HepG2 (cell line): ENCODE data around the gene TCL1A. TPM values are rescaled to one million over a fixed set of nuclear protein-coding genes. Genes with fewer than 3 reads are reported as not detected.

Experiments used
- polyA plus RNA-seq, 8 experiments: library from polyadenylated mRNA; depleted of rRNA in 3 of 8; stranded (reverse) in 7 of 8; unstranded in 1 of 8; fragments of >200 nt; fragmentation: Illumina TruSeq in 4 of 8; extraction: Trizol in 4 of 8; gene quantifications; 2 replicates each; pipeline versions ENCODE4 v1.2.1 to v1.2.3, GENCODE V29; 2011 to 2016; ENCODE audit warnings: low read depth in 4 of 8, missing spikeins in 1 of 8, mixed read lengths in 1 of 8; ENCODE audit not compliant: insufficient read depth in 1 of 8
- small RNA-seq, 3 experiments: library from RNA; depleted of rRNA; stranded (forward); fragments of <200 nt; gene quantifications; one replicate each; pipeline ENCODE3, GENCODE V24; 2012; ENCODE audit warnings: low read depth in 2 of 3, low replicate concordance in 1 of 3; ENCODE audit not compliant: insufficient read length in 3 of 3, insufficient read depth in 2 of 3
- total RNA-seq, 5 experiments: library from RNA; depleted of rRNA; stranded (reverse); fragments of >200 nt; fragmentation: Illumina TruSeq; extraction: Trizol; gene quantifications; 2 replicates each; pipeline ENCODE4 v1.2.3, GENCODE V29; 2016; ENCODE audit warnings: low read depth in 1 of 5

The TCL1A gene
- total and polyA plus RNA-seq, 2 of the 13 experiments (the other 11 are each of a cell fraction or from before 2014, with no cell fraction given), result not detected

Small RNA genes within 50 kb of the gene (small RNA-seq; reads per million reads assigned to genes)
- 0 reads per million in 3 experiments for gene RF02193

Other genes with a start within 250 kb of the TCL1A start
- gene SYNE3, start 197.5 kb downstream of the TCL1A start, total RNA-seq (2016; rRNA removed; fragmentation: Illumina TruSeq; extraction: Trizol), result 7.8 and 9.0 TPM in 2 replicates
- gene SYNE3, start 197.5 kb downstream of the TCL1A start, polyA plus RNA-seq (2011; rRNA removed), result 8.0 and 9.3 TPM in 2 replicates
- gene GLRX5, start 179.1 kb downstream of the TCL1A start, total RNA-seq (2016; rRNA removed; fragmentation: Illumina TruSeq; extraction: Trizol), result 115 and 122 TPM in 2 replicates
- 115 and 146 TPM in 2 replicates for gene GLRX5, start 179.1 kb downstream of the TCL1A start, polyA plus RNA-seq (2011; rRNA removed)
- not detected in 2 replicates for gene TCL1B, start 27.7 kb downstream of the TCL1A start, total RNA-seq (2016; rRNA removed; fragmentation: Illumina TruSeq; extraction: Trizol)
- not detected in 2 replicates for gene TCL1B, start 27.7 kb downstream of the TCL1A start, polyA plus RNA-seq (2011; rRNA removed)
- gene TUNAR, start 162.7 kb upstream of the TCL1A start, total RNA-seq (2016; rRNA removed; fragmentation: Illumina TruSeq; extraction: Trizol), result not detected in 2 replicates
- gene TUNAR, start 162.7 kb upstream of the TCL1A start, polyA plus RNA-seq (2011; rRNA removed), result not detected in 2 replicates